Ishikawa (cell line): Measurements from ENCODE around the gene CALD1.

Source experiments
- CEBPB ChIP-seq: IDR thresholded peaks from 2 replicates; pipeline ENCODE4 v1.6.1; 2012
- EGR1 ChIP-seq: IDR thresholded peaks from 2 replicates; pipeline ENCODE4 v1.6.1; 2012
- EP300 ChIP-seq: IDR thresholded peaks from 2 replicates; pipeline ENCODE4 v1.6.1; 2012; ENCODE audit warnings: borderline replicate concordance
- FOXM1 ChIP-seq: IDR thresholded peaks from 2 replicates; pipeline ENCODE4 v1.6.1; 2012; ENCODE audit warnings: low read depth, borderline replicate concordance
- MAX ChIP-seq: IDR thresholded peaks from 2 replicates; pipeline ENCODE4 v1.6.1; 2012
- NFIC ChIP-seq: IDR thresholded peaks from 2 replicates; pipeline ENCODE4 v1.6.1; 2012
- RAD21 ChIP-seq: IDR thresholded peaks from 2 replicates; pipeline ENCODE4 v1.6.1; 2012; ENCODE audit warnings: low read depth
- REST ChIP-seq: IDR thresholded peaks from 2 replicates; pipeline ENCODE4 v1.6.1; 2012; ENCODE audit warnings: low read depth, mild to moderate bottlenecking
- TAF1 ChIP-seq: IDR thresholded peaks from 2 replicates; pipeline ENCODE4 v1.6.1; 2012; ENCODE audit warnings: low read depth, mild to moderate bottlenecking
- TCF12 ChIP-seq: IDR thresholded peaks from 2 replicates; pipeline ENCODE4 v1.6.1; 2012; ENCODE audit warnings: low read depth
- TEAD4 ChIP-seq: IDR thresholded peaks from 2 replicates; pipeline ENCODE4 v1.6.1; 2012
- USF1 ChIP-seq: IDR thresholded peaks from 2 replicates; pipeline ENCODE4 v1.6.1; 2012
- YY1 ChIP-seq: IDR thresholded peaks from 2 replicates; pipeline ENCODE4 v1.6.1; 2012; ENCODE audit warnings: low read depth
- ZBTB7A ChIP-seq: IDR thresholded peaks from 2 replicates; pipeline ENCODE4 v1.6.1; 2012; ENCODE audit warnings: low read depth

- TF ChIP-seq CEBPB: no peak
- TF ChIP-seq EP300: no peak
- no peak for TF ChIP-seq REST
- no peak for TF ChIP-seq YY1
- no peak for TF ChIP-seq NFIC
- no peak for TF ChIP-seq MAX
- no peak for TF ChIP-seq EGR1
- TF ChIP-seq TCF12: no peak
- TF ChIP-seq RAD21: no peak
- no peak for TF ChIP-seq ZBTB7A
- no peak for TF ChIP-seq TAF1
- no peak for TF ChIP-seq FOXM1
- no peak for TF ChIP-seq USF1
- no peak for TF ChIP-seq TEAD4
Observed at GRCh38 chr7:134907000-134907399, 127.6 kb downstream of the CALD1 start.
